Measurements from ENCODE around the gene PROS1.
"Not testable (repeated sequence)": the region's sequence is repeated elsewhere in the genome, so short reads cannot be mapped to it uniquely, and the experiment has no call there.

The PROS1 gene

GRCh38 chr3:93979850-93980676 lies 6.4 kb upstream of the PROS1 start, which contains the start of gene ARL13B:
TSS of gene ARL13B (plus strand) at chr3:93980155. CDS start at chr3:93980424, 269 bp downstream.
- DNase-seq (ENCODE audit: low read depth) = peak; percentile 98
- TF ChIP-seq CTCF (IDR thresholded peaks at IDR 0.05; ENCODE audit: control insufficient read depth, extremely low read depth, insufficient read depth) = no peak

GRCh38 chr3:93969997-93970396 lies 3.7 kb downstream of the PROS1 start:
- H3K4me3 ChIP-seq (ENCODE audit: low read depth, low read length) = no peak overlapping the region
- TF ChIP-seq CTCF (IDR thresholded peaks at IDR 0.05; ENCODE audit: control insufficient read depth, extremely low read depth, insufficient read depth) = no peak
- no peak for DNase-seq (ENCODE audit: low read depth)

More at GRCh38 chr3:93979850-93980676, 6.4 kb upstream of the PROS1 start, which contains the start of gene ARL13B:
- peak within 1 kb of the TSS; percentile 84 for H3K4me3 ChIP-seq (ENCODE audit: low read depth, low read length)

- H3K4me3 ChIP-seq (ENCODE audit: low read depth, low read length) = no peak overlapping the region
- no peak for TF ChIP-seq CTCF (IDR thresholded peaks at IDR 0.05; ENCODE audit: control insufficient read depth, extremely low read depth, insufficient read depth)
- DNase-seq (ENCODE audit: low read depth) = no peak
Measured at GRCh38 chr3:93969443-93969842, 4.3 kb downstream of the PROS1 start.

GRCh38 chr3:93965106-93965505 lies 8.6 kb downstream of the PROS1 start:
- H3K4me3 ChIP-seq (ENCODE audit: low read depth, low read length); DNase-seq (ENCODE audit: low read depth): not testable (repeated sequence)

- H3K4me3 ChIP-seq (ENCODE audit: low read depth, low read length) = no peak overlapping the region
- no peak for TF ChIP-seq CTCF (IDR thresholded peaks at IDR 0.05; ENCODE audit: control insufficient read depth, extremely low read depth, insufficient read depth)
Measured at GRCh38 chr3:93962798-93963197, 10.9 kb downstream of the PROS1 start.

GRCh38 chr3:93961489-93961888 lies 12.2 kb downstream of the PROS1 start:
- H3K4me3 ChIP-seq (ENCODE audit: low read depth, low read length) = no peak overlapping the region
- DNase-seq (ENCODE audit: low read depth) = no peak
- TF ChIP-seq CTCF (IDR thresholded peaks at IDR 0.05; ENCODE audit: control insufficient read depth, extremely low read depth, insufficient read depth) = no peak

More at GRCh38 chr3:93962798-93963197, 10.9 kb downstream of the PROS1 start:
- no peak for DNase-seq (ENCODE audit: low read depth)

GRCh38 chr3:93961026-93961425 lies 12.7 kb downstream of the PROS1 start:
- H3K4me3 ChIP-seq (ENCODE audit: low read depth, low read length) = no peak overlapping the region
- DNase-seq (ENCODE audit: low read depth) = no peak
- TF ChIP-seq CTCF (IDR thresholded peaks at IDR 0.05; ENCODE audit: control insufficient read depth, extremely low read depth, insufficient read depth) = no peak

GRCh38 chr3:93949958-93950357 lies 23.7 kb downstream of the PROS1 start:
- H3K4me3 ChIP-seq (ENCODE audit: low read depth, low read length) = peak overlapping the region; percentile 35
- DNase-seq (ENCODE audit: low read depth) = not testable (repeated sequence)

- not testable (repeated sequence) for H3K4me3 ChIP-seq (ENCODE audit: low read depth, low read length); DNase-seq (ENCODE audit: low read depth)
Measured at GRCh38 chr3:93937485-93937884, 36.2 kb downstream of the PROS1 start.
